ENCODE results near the gene GPC3. TPM values are rescaled to one million over a fixed set of nuclear protein-coding genes. Genes with fewer than 3 reads are reported as not detected.

GPC3 gene
- total and polyA plus RNA-seq, 2 of the 4 experiments (the other 2 are of a cell fraction), result not detected

GRCh38 chrX:133706890-133707289 is 278.5 kb downstream of the GPC3 start:
- H3K4me2 ChIP-seq (ENCODE audit: low read depth, low read length), result no peak overlapping the region
- H4K5ac ChIP-seq (ENCODE audit: low read depth, low read length), result no peak overlapping the region
- no peaks in the 10 kb centered on the region for H3K9me1 ChIP-seq (ENCODE audit: insufficient read depth, low read length)
- no peak overlapping the region for H3K4me3 ChIP-seq (ENCODE audit: insufficient read depth, low read depth, low read length)
- no peak overlapping the region for H2AK9ac ChIP-seq (replicated peaks; ENCODE audit: low read depth, low read length, poor library complexity)
- H2BK20ac ChIP-seq (ENCODE audit: low read depth, low read length), result no peak overlapping the region
- no peak overlapping the region for H3K4ac ChIP-seq (ENCODE audit: low read depth, low read length)
- H3K9me3 ChIP-seq (ENCODE audit: control insufficient read depth, insufficient read depth, low read length), result no peaks in the 10 kb centered on the region
- ATAC-seq (ENCODE audit: low read depth) (no peak), DNase-seq (no peak)
- no peak overlapping the region for H4K8ac ChIP-seq (ENCODE audit: low read depth in 2 of 2, low read length in 2 of 2)
- BruUV-seq (replicated peaks), result no TSS peak
- no peaks in the 10 kb centered on the region for H3K4me1 ChIP-seq (ENCODE audit: control insufficient read depth, insufficient read depth, low read length)
- no peak overlapping the region for H3K18ac ChIP-seq (ENCODE audit: low read depth, low read length)
- H3K56ac ChIP-seq (ENCODE audit: extremely low read depth, insufficient read depth, low read length), result no peak overlapping the region
- dilution Hi-C loops (cut with HindIII; ENCODE audit: low sequenced_read_pairs, unreplicated experiment) (no loop called here), intact Hi-C loops (cut with micrococcal nuclease) (no loop called here), in situ Hi-C loops (cut with MboI; ENCODE audit: low sequenced_read_pairs) (no loop called here)
- H2AK5ac ChIP-seq (ENCODE audit: low read depth, low read length), result no peak overlapping the region
- H3K23ac ChIP-seq (ENCODE audit: low read depth, low read length), result no peak overlapping the region
- no peak overlapping the region for H4K91ac ChIP-seq (ENCODE audit: insufficient read depth, low read depth, low read length)
- WGBS, 2 experiments (ENCODE audit: extremely low coverage in 2 of 2, insufficient read length in 1 of 2), result no CpG with 5 or more reads among the region's 1 CpG
- TF ChIP-seq SMC3 (IDR thresholded peaks at IDR 0.05; ENCODE audit: low read depth, low read length), result no peak
- TF ChIP-seq CTCF (conservative IDR thresholded peaks at IDR 0.05; ENCODE audit: low read depth, low read length), result no peak
- no peak for TF ChIP-seq NFE2L2 (IDR thresholded peaks at IDR 0.05; ENCODE audit: low read depth, low read length)
- TF ChIP-seq FOS (IDR thresholded peaks at IDR 0.05; ENCODE audit: low read depth, low read length), result no peak
- TF ChIP-seq RAD21 (IDR thresholded peaks at IDR 0.05; ENCODE audit: low read length), result no peak
- no peak for TF ChIP-seq MXI1 (IDR thresholded peaks at IDR 0.05; ENCODE audit: borderline replicate concordance, low read depth, low read length)
- TF ChIP-seq RFX5 (IDR thresholded peaks at IDR 0.05; ENCODE audit: low read depth, low read length), result no peak
- TF ChIP-seq BHLHE40 (IDR thresholded peaks at IDR 0.05; ENCODE audit: low read depth, low read length), result no peak
- no peak for TF ChIP-seq MAZ (IDR thresholded peaks at IDR 0.05; ENCODE audit: borderline replicate concordance, low read depth, low read length)
- no peak for TF ChIP-seq CEBPB (IDR thresholded peaks at IDR 0.05; ENCODE audit: low read depth, low read length)
- no peaks in the 10 kb centered on the region for H3K36me3 ChIP-seq (ENCODE audit: control insufficient read depth, insufficient read depth, low read length)
- CTCF ChIA-PET, result no interaction called here
- H2AFZ ChIP-seq (replicated peaks; ENCODE audit: low read length, poor library complexity), result no peak overlapping the region
- H3K9ac ChIP-seq (ENCODE audit: low read depth, low read length), result no peak overlapping the region
- H3K27me3 ChIP-seq (ENCODE audit: control insufficient read depth, insufficient read depth, low read length), result peaks cover 5% of the 10 kb centered on the region
- H3K27ac ChIP-seq (ENCODE audit: insufficient read depth, low read length), result no peak overlapping the region
- no peak overlapping the region for H3K14ac ChIP-seq (replicated peaks; ENCODE audit: low read depth, low read length)
- H2BK15ac ChIP-seq (ENCODE audit: low read depth, low read length), result no peak overlapping the region
- no peak overlapping the region for H2BK5ac ChIP-seq (ENCODE audit: low read depth, low read length, poor library complexity, severe bottlenecking)
- H2BK120ac ChIP-seq (ENCODE audit: low read depth, low read length), result no peak overlapping the region
- POLR2A ChIA-PET (ENCODE audit: unreplicated experiment), result no interaction called here
- no peaks in the 10 kb centered on the region for H4K20me1 ChIP-seq (ENCODE audit: insufficient read depth, low read length)
- no peaks in the 10 kb centered on the region for H3K79me1 ChIP-seq (ENCODE audit: low read depth in 1 of 2, low read length in 2 of 2)

Measured in IMR-90 (cell line).